Measurements from ENCODE around the gene BLOC1S2. TPM values are rescaled to one million over a fixed set of nuclear protein-coding genes. Genes with fewer than 3 reads are reported as not detected.

The BLOC1S2 gene
- total RNA-seq, 1 donor from 2014 or later, result 87.1 TPM

DNA sequence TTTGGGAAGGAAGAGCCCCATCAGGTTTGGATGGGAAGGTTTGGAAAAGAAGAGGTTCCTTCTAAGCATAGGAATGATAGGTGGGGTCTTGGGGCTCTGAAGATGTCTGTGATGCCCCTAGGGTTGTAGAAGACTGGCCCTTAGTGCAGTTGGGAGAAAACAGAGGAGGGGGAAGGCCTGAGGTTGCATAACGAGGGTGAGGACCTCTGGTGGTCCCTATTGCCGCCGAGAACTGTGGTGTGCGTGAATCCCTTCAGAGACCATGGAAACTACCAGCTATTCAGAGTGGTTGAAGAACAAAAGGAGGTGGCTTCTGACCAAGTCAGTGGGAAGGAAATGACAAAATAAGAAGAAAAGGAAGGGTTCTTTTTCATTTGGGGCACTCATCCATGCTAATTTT, 46.6 kb upstream of the BLOC1S2 start:
- Histone ChIP-seq H2AFZ (replicated peaks) (peak overlapping the region; percentile 7), H4K20me1 (ENCODE audit: low read depth) (no peaks in the 10 kb centered on the region), H3K9ac (no peak overlapping the region), H3K4me3 (no peak overlapping the region), H3K9me3 (ENCODE audit: low read depth) (no peaks in the 10 kb centered on the region), H3K4me1 (peaks cover 5% of the 10 kb centered on the region), H3F3A (ENCODE audit: low read depth) (peaks cover 2% of the 10 kb centered on the region), H3K36me3 (no peaks in the 10 kb centered on the region), H3K79me2 (ENCODE audit: low read depth) (no peaks in the 10 kb centered on the region), H3K27me3 (peaks cover 33% of the 10 kb centered on the region), H3K4me2 (peak overlapping the region; percentile 27), H3K27ac (no peak overlapping the region)
- Mint-ChIP-seq H3K36me3 (no peaks in the 10 kb centered on the region), H3K27me3 (ENCODE audit: insufficient read depth, low read depth) (peaks cover 9% of the 10 kb centered on the region), H3K9me3 (no peaks in the 10 kb centered on the region), H3K27ac (no peak overlapping the region), H3K4me3 (peak overlapping the region; percentile 36), H3K4me1 (peaks cover 24% of the 10 kb centered on the region)
- TF ChIP-seq EZH2phosphoT487 (IDR thresholded peaks at IDR 0.05) (no peak), EZH2 (IDR thresholded peaks at IDR 0.05) (no peak)
- TF ChIP-seq, protein P1, sequence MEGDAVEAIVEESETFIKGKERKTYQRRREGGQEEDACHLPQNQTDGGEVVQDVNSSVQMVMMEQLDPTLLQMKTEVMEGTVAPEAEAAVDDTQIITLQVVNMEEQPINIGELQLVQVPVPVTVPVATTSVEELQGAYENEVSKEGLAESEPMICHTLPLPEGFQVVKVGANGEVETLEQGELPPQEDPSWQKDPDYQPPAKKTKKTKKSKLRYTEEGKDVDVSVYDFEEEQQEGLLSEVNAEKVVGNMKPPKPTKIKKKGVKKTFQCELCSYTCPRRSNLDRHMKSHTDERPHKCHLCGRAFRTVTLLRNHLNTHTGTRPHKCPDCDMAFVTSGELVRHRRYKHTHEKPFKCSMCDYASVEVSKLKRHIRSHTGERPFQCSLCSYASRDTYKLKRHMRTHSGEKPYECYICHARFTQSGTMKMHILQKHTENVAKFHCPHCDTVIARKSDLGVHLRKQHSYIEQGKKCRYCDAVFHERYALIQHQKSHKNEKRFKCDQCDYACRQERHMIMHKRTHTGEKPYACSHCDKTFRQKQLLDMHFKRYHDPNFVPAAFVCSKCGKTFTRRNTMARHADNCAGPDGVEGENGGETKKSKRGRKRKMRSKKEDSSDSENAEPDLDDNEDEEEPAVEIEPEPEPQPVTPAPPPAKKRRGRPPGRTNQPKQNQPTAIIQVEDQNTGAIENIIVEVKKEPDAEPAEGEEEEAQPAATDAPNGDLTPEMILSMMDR (IDR thresholded peaks at IDR 0.05), result no peak
- no peak for DNase-seq (ENCODE audit: low spot score)

DNA sequence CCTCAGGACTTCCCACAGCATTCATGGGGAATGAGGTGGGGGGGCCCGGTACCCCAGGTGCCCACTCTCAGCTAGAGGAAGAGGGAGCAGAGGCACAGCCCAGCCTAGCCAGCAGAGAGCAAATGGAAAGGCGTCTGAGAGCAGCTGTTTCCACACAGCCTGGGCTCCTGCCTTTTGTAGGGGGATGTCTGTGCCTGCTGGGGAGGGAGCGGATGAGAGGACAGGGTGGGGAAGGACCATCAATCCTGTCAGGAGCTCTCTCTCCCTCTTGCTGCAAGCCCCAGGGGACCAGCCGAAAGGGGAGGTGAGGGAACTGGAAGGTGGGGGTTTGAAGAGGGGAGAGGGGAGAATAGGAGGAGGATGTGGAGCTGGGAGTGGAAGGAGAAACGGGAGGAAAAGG, 43.6 kb upstream of the BLOC1S2 start, which contains the start of gene PKD2L1:
Gene PKD2L1, minus strand, starts transcription at position 150 of the 400 bp plus-strand sequence. Its CDS starts 125 bp downstream, at position 25.
- H3K27me3 Mint-ChIP-seq (ENCODE audit: insufficient read depth, low read depth), result peaks cover 9% of the 10 kb centered on the region
- Histone ChIP-seq H4K20me1 (ENCODE audit: low read depth) (peaks cover under 1% of the 10 kb centered on the region), H3K36me3 (no peaks in the 10 kb centered on the region), H3K27ac (no peak within 1 kb of the TSS), H3K79me2 (ENCODE audit: low read depth) (no peaks in the 10 kb centered on the region), H2AFZ (replicated peaks) (no peak within 1 kb of the TSS), H3K9me3 (ENCODE audit: low read depth) (no peaks in the 10 kb centered on the region), H3K4me1 (peaks cover 5% of the 10 kb centered on the region), H3K27me3 (peaks cover 63% of the 10 kb centered on the region), H3K4me2 (no peak within 1 kb of the TSS), H3K4me3 (no peak within 1 kb of the TSS), H3K9ac (no peak within 1 kb of the TSS), H3F3A (ENCODE audit: low read depth) (peaks cover 2% of the 10 kb centered on the region)
- no peaks in the 10 kb centered on the region for H3K9me3 Mint-ChIP-seq
- no peaks in the 10 kb centered on the region for H3K36me3 Mint-ChIP-seq
- peaks cover 24% of the 10 kb centered on the region for H3K4me1 Mint-ChIP-seq
- H3K4me3 Mint-ChIP-seq, result no peak within 1 kb of the TSS
- no peak for DNase-seq (ENCODE audit: low spot score)
- no peak within 1 kb of the TSS for H3K27ac Mint-ChIP-seq
- TF ChIP-seq EZH2 (IDR thresholded peaks at IDR 0.05), result no peak
- no peak for TF ChIP-seq EZH2phosphoT487 (IDR thresholded peaks at IDR 0.05)
- TF ChIP-seq, protein P1 (IDR thresholded peaks at IDR 0.05), result no peak

DNA sequence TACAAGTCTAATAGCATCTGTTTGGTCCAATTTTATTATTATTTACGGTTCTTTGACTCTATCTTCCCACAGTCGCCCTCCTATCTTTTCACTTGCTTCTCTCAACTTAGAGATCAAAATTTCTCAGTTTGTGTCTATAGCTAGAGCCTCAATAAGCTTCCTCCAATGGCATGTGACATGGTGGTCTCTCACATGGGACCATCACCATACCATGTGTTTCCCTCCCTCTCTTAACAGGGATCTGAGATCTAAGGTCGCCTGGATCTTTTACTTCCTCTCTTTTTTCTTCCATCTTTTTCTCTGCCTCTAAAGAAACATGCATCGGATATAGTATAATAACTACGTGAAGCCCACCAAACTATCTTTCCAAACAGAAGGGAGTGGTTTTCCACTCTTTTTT, 41.7 kb upstream of the BLOC1S2 start:
- Histone ChIP-seq H3K4me1 (peaks cover 2% of the 10 kb centered on the region), H3K36me3 (no peaks in the 10 kb centered on the region), H3K4me2 (no peak overlapping the region), H3K79me2 (ENCODE audit: low read depth) (no peaks in the 10 kb centered on the region), H3K27me3 (peaks cover 77% of the 10 kb centered on the region), H3F3A (ENCODE audit: low read depth) (no peaks in the 10 kb centered on the region), H4K20me1 (ENCODE audit: low read depth) (peaks cover 5% of the 10 kb centered on the region), H2AFZ (replicated peaks) (no peak overlapping the region), H3K9me3 (ENCODE audit: low read depth) (no peaks in the 10 kb centered on the region), H3K9ac (no peak overlapping the region), H3K4me3 (no peak overlapping the region), H3K27ac (no peak overlapping the region)
- no peak overlapping the region for H3K4me3 Mint-ChIP-seq
- no peak for TF ChIP-seq EZH2phosphoT487 (IDR thresholded peaks at IDR 0.05)
- TF ChIP-seq, protein P1 (IDR thresholded peaks at IDR 0.05), result no peak
- H3K27me3 Mint-ChIP-seq (ENCODE audit: insufficient read depth, low read depth), result peaks cover 9% of the 10 kb centered on the region
- H3K36me3 Mint-ChIP-seq, result no peaks in the 10 kb centered on the region
- H3K27ac Mint-ChIP-seq, result no peak overlapping the region
- DNase-seq (ENCODE audit: low spot score), result no peak
- peaks cover 17% of the 10 kb centered on the region for H3K4me1 Mint-ChIP-seq
- H3K9me3 Mint-ChIP-seq, result no peaks in the 10 kb centered on the region
